GM19452 (cell line): ENCODE data around the gene NOS3.
"Not testable (repeated sequence)": the region's sequence is repeated elsewhere in the genome, so short reads cannot be mapped to it uniquely, and the experiment has no call there.

Experiments
- ATAC-seq: cut with Tn5 transposase; IDR thresholded peaks from one replicate; pipeline ENCODE4 v1.9.1; 2021; ENCODE audit not compliant: unreplicated experiment

The NOS3 gene

GRCh38 chr7:150997817-150998216, 7.0 kb downstream of the NOS3 start:
- ATAC-seq, result no peak

- ATAC-seq, result no peak
These were observed 7.5 kb downstream of the NOS3 start for GRCh38 chr7:150998341-150998740.

GRCh38 chr7:150999001-150999400, 8.2 kb downstream of the NOS3 start:
- no peak for ATAC-seq

- no peak for ATAC-seq
These were observed 8.8 kb downstream of the NOS3 start for GRCh38 chr7:150999497-151000230.

GRCh38 chr7:151000897-151001495, 10.2 kb downstream of the NOS3 start:
- no peak for ATAC-seq

- ATAC-seq, result no peak
These were observed 10.7 kb downstream of the NOS3 start for GRCh38 chr7:151001546-151001945.

- no peak for ATAC-seq
These were observed 12.8 kb downstream of the NOS3 start for GRCh38 chr7:151003572-151003971.

- ATAC-seq, result no peak
These were observed 14.7 kb downstream of the NOS3 start for GRCh38 chr7:151005566-151005965.

- no peak for ATAC-seq
These were observed 15.9 kb downstream of the NOS3 start for GRCh38 chr7:151006590-151007300.

- no peak for ATAC-seq
These were observed 16.7 kb downstream of the NOS3 start for GRCh38 chr7:151007469-151007898.

- no peak for ATAC-seq
These were observed 17.3 kb downstream of the NOS3 start for GRCh38 chr7:151008143-151008510.

GRCh38 chr7:151008511-151009323, 17.9 kb downstream of the NOS3 start:
- peak; percentile 68 for ATAC-seq

GRCh38 chr7:151009327-151010036, 18.7 kb downstream of the NOS3 start:
- no peak for ATAC-seq

- ATAC-seq, result no peak
These were observed 19.2 kb downstream of the NOS3 start for GRCh38 chr7:151010037-151010306.

- ATAC-seq, result no peak
These were observed 19.7 kb downstream of the NOS3 start for GRCh38 chr7:151010307-151011096.

GRCh38 chr7:151011097-151011409, 20.2 kb downstream of the NOS3 start:
- ATAC-seq, result no peak

GRCh38 chr7:151011616-151012015, 20.8 kb downstream of the NOS3 start:
- not testable (repeated sequence) for ATAC-seq

- ATAC-seq, result no peak
These were observed 21.3 kb downstream of the NOS3 start for GRCh38 chr7:151012031-151012692.

GRCh38 chr7:151012911-151013347, 22.1 kb downstream of the NOS3 start:
- ATAC-seq, result no peak

- ATAC-seq, result no peak
These were observed 22.5 kb downstream of the NOS3 start for GRCh38 chr7:151013356-151013732.
